GM12878 (cell line): Measurements from ENCODE around the gene CEACAM4.

Source experiments
- ZBTB40 ChIP-seq: fragments of 450-650 bp; IDR thresholded peaks from 2 replicates; pipeline ENCODE4 v1.6.1; 2016; ENCODE audit warnings: mild to moderate bottlenecking, moderate library complexity, borderline replicate concordance
- TF ChIP-seq, protein P1 (sequence below), 3 experiments: IDR thresholded peaks in 2 of 3; conservative IDR thresholded peaks in 1 of 3; 2 replicates each; pipeline ENCODE4 v1.5.1; 2011; ENCODE audit warnings: low read depth in 3 of 3, low read length in 3 of 3, mild to moderate bottlenecking in 3 of 3, control low read depth in 2 of 3, moderate library complexity in 2 of 3, inconsistent platforms in 1 of 3, mixed read lengths in 1 of 3; ENCODE audit not compliant: control insufficient read depth in 2 of 3, insufficient read depth in 1 of 3; ENCODE audit errors: extremely low read depth in 1 of 3

DNA sequence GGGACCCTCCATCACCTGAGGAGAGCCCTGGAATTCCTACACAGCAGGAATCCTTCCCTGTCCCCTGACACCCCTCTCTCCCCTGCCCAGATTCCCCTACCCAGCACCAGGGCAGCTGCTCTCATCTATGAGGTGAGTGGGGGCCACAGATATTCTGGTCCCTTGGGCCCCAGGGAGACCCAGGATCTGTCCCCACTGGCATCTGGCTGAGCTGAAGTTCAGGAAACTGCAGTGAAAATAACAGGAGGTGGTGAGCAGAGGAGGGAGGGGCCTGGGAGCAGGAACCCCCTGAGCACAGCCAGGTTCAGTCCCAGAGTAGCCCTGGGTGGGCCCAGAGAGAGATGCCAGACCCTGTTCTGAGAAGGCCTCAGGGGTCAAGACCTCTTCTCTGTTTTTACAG is 40.8 kb downstream of the CEACAM4 start:
- TF ChIP-seq, protein P1, sequence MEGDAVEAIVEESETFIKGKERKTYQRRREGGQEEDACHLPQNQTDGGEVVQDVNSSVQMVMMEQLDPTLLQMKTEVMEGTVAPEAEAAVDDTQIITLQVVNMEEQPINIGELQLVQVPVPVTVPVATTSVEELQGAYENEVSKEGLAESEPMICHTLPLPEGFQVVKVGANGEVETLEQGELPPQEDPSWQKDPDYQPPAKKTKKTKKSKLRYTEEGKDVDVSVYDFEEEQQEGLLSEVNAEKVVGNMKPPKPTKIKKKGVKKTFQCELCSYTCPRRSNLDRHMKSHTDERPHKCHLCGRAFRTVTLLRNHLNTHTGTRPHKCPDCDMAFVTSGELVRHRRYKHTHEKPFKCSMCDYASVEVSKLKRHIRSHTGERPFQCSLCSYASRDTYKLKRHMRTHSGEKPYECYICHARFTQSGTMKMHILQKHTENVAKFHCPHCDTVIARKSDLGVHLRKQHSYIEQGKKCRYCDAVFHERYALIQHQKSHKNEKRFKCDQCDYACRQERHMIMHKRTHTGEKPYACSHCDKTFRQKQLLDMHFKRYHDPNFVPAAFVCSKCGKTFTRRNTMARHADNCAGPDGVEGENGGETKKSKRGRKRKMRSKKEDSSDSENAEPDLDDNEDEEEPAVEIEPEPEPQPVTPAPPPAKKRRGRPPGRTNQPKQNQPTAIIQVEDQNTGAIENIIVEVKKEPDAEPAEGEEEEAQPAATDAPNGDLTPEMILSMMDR (IDR thresholded peaks at IDR 0.05 in 2 of 3, conservative IDR thresholded peaks at IDR 0.05 in 1 of 3; ENCODE audit: control insufficient read depth in 2 of 3, extremely low read depth in 1 of 3, insufficient read depth in 1 of 3, low read depth in 3 of 3, low read length in 3 of 3) = no peak
- no peak for TF ChIP-seq ZBTB40
